IPS-18c (cell line): ENCODE data around the gene PKNOX2.

Experiments
- H3K4me3 ChIP-seq: 2 replicates; pipeline ENCODE4 v1.7.0; 2013; ENCODE audit warnings: low read depth, mild to moderate bottlenecking, low read length, moderate library complexity; ENCODE audit not compliant: insufficient read depth
- H3K9me3 ChIP-seq: one replicate; pipeline ENCODE4 v1.6.1; 2013; ENCODE audit warnings: mild to moderate bottlenecking, low read length, moderate library complexity; ENCODE audit not compliant: control insufficient read depth, insufficient read depth

PKNOX2 gene

DNA sequence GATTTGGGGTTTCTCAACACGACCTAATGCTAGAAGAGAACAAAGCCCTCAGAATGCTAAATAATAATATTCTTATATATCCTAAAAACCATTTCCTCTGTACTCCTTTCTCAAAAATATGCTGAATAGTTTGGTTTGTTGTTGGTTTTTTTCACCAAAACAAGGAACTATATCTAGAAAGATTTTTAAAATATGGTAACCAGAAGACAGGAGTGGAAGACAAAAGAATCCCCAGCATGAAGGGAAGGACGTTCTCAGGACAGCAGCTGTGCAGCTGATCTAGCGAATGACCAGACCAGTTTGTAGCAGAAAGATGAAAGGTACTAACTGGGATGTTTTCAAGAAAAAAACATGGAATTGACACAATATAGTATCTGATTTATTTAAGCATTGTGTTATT lies 312.2 kb downstream of the PKNOX2 start:
- H3K9me3 ChIP-seq = peaks cover 2% of the 10 kb centered on the region
- H3K4me3 ChIP-seq = no peak overlapping the region

DNA sequence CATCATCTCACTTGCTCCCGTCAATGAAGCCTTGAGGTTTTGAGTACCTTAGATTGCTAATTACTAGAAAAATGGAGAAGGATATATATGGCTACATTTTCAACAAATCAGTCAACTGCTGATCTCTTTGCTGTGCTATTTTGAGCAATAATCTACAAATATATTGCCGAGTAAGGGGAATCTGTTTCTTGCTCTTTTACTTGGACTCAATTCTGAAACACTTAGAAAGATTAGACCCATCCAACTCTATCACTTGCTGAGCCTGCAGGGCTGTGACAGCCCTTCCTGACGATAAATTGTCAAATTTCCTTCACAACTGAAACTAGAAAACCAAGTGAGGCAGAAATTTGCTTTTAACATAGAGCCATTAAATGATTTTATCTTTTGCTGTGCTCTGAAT lies 314.6 kb downstream of the PKNOX2 start:
- no peak overlapping the region for H3K4me3 ChIP-seq
- peaks cover 2% of the 10 kb centered on the region for H3K9me3 ChIP-seq

DNA sequence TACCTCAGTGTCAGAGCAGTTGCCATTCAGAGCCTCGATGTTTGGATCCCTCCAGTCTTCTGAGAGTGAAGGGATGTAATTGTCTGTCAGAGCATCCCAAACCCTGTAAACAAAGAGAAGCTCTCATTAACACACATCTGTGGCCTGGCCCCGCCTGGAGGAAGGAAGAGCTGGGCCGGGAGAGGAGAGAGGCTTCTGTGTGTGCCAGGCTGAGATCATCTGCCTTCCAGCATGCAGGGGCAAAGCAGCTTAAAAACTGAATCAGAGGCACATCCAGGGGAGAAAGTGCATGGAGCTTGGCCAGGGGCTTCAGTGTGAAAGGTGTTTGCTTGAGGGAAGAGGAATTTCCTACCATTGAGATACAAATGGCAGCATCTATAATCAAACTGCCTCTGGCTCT lies 317.0 kb downstream of the PKNOX2 start:
- Histone ChIP-seq H3K9me3 (no peaks in the 10 kb centered on the region), H3K4me3 (no peak overlapping the region)
